DOHH2 (cell line): ENCODE results near the gene GGA1.
"Not testable (repeated sequence)": the region's sequence is repeated elsewhere in the genome, so short reads cannot be mapped to it uniquely, and the experiment has no call there.

ENCODE experiments used
- CTCF ChIP-seq: fragments of 200-600 bp; sonication (generic); IDR thresholded peaks from one replicate; pipeline ENCODE4 v1.5.1; 2014; ENCODE audit warnings: antibody characterized with exemption, mild to moderate bottlenecking, low read depth, low read length; ENCODE audit not compliant: poor library complexity, severe bottlenecking
- EZH2phosphoT487 ChIP-seq: fragments of 200-600 bp; sonication (generic); IDR thresholded peaks from 2 replicates; pipeline ENCODE4 v1.6.1; 2017; ENCODE audit warnings: borderline replicate concordance, mild to moderate bottlenecking, antibody characterized with exemption, low read length, moderate library complexity, mixed read lengths

GRCh38 chr22:37591081-37591480, 17.6 kb upstream of the GGA1 start:
- not testable (repeated sequence) for TF ChIP-seq CTCF, EZH2phosphoT487
